HCT116 (cell line): Measurements from ENCODE around the gene CCBE1. TPM values are rescaled to one million over a fixed set of nuclear protein-coding genes. Genes with fewer than 3 reads are reported as not detected.

Experiments used
- ATAC-seq: fragments of 200-7000 bp; cut with Tn5 transposase; 2 replicates; pipeline ENCODE4 v1.9.1; 2020; ENCODE audit warnings: mild to moderate bottlenecking, moderate library complexity
- BruUV-seq: library from RNA; stranded (reverse); fragments of 400-500 nt; replicated peaks from 2 replicates; lab custom pipeline; 2021; lab: Mats Ljungman, UMichigan
- CTCF ChIA-PET: fragments of 300-600 bp; sonication (Branson Sonifier 250); formaldehyde crosslinking; loops from one replicate; lab custom pipeline; 2021; ENCODE audit warnings: antibody characterized with exemption; lab: Charles Lee
- POLR2A ChIA-PET: fragments of 300-600, 350-600 bp; sonication (Branson Sonifier 250); formaldehyde crosslinking; loops from one replicate; lab custom pipeline; 2021; ENCODE audit warnings: antibody characterized with exemption; lab: Charles Lee
- RAD21 ChIA-PET, 2 experiments: fragments of 300-600 bp; sonication (Branson Sonifier 250); formaldehyde crosslinking; loops; one replicate each; lab custom pipeline; 2023; ENCODE audit warnings: low total read pairs in 2 of 2; ENCODE audit not compliant: uncharacterized antibody in 2 of 2, unreplicated experiment in 2 of 2, low non-redundant PET in 1 of 2; lab: Charles Lee
- DNase-seq: peaks from one replicate; pipeline ENCODE4 v3.0.0-alpha.2; 2010; ENCODE audit warnings: low read depth, low spot score
- H2AFZ ChIP-seq: fragments of 200-600 bp; shearing (Covaris generic), sonication (generic); 2 replicates; pipeline ENCODE4 v1.6.1; 2017; ENCODE audit warnings: low read depth, mixed run types, mixed read lengths, antibody characterized with exemption, low read length; ENCODE audit not compliant: poor library complexity, severe bottlenecking
- H3K27ac ChIP-seq: 2 replicates; pipeline ENCODE4 v1.5.1; 2012; ENCODE audit warnings: low read depth, low read length
- H3K27me3 ChIP-seq: fragments of 200-600 bp; sonication (generic); 2 replicates; pipeline ENCODE4 v1.6.1; 2016; ENCODE audit warnings: mixed run types, low read length, mixed read lengths; ENCODE audit not compliant: insufficient read depth
- H3K36me3 ChIP-seq, 2 experiments: fragments of 200-500 bp in 1 of 2; fragments of 200-600 bp in 1 of 2; sonication (Bioruptor generic) in 1 of 2; sonication (generic) in 1 of 2; 2 replicates each; pipeline versions ENCODE4 v1.5.1 to v1.6.1; 2014 to 2016; ENCODE audit warnings: low read length in 2 of 2, inconsistent platforms in 1 of 2, mixed read lengths in 1 of 2, mixed run types in 1 of 2; ENCODE audit not compliant: insufficient read depth in 2 of 2, control insufficient read depth in 1 of 2
- H3K4me1 ChIP-seq, 2 experiments: fragments of 200-600 bp in 1 of 2; sonication (generic) in 1 of 2; 2 replicates each; pipeline versions ENCODE4 v1.5.1 to v1.6.1; 2012 to 2017; ENCODE audit warnings: low read length in 2 of 2, inconsistent platforms in 1 of 2, mild to moderate bottlenecking in 1 of 2, mixed read lengths in 1 of 2, mixed run types in 1 of 2, moderate library complexity in 1 of 2; ENCODE audit not compliant: insufficient read depth in 2 of 2, control insufficient read depth in 1 of 2
- H3K4me2 ChIP-seq: fragments of 200-600 bp; sonication (generic); 2 replicates; pipeline ENCODE4 v1.6.1; 2017; ENCODE audit warnings: mixed run types, low read length, mixed read lengths
- H3K4me3 ChIP-seq, 2 experiments: fragments of 200-600 bp in 1 of 2; sonication (generic) in 1 of 2; replicated peaks in 1 of 2; 2 replicates each; pipeline ENCODE4 v1.5.1; 2011 to 2016; ENCODE audit warnings: low read length in 2 of 2, control low read depth in 1 of 2, low read depth in 1 of 2, mild to moderate bottlenecking in 1 of 2, mixed read lengths in 1 of 2, mixed run types in 1 of 2
- H3K79me2 ChIP-seq: fragments of 200-600 bp; sonication (generic); 2 replicates; pipeline ENCODE4 v1.6.1; 2017; ENCODE audit warnings: mild to moderate bottlenecking, mixed run types, low read length, moderate library complexity, mixed read lengths; ENCODE audit not compliant: insufficient read depth
- H3K9ac ChIP-seq: fragments of 200-600 bp; sonication (generic); 2 replicates; pipeline ENCODE4 v1.6.1; 2016; ENCODE audit warnings: low read length, mixed read lengths
- H3K9me2 ChIP-seq: fragments of 200-600 bp; sonication (generic), shearing (Covaris generic); 2 replicates; pipeline ENCODE4 v1.6.1; 2017; ENCODE audit warnings: mixed run types, mild to moderate bottlenecking, moderate library complexity; ENCODE audit not compliant: insufficient read depth
- H3K9me3 ChIP-seq, 2 experiments: fragments of 200-500 bp in 1 of 2; fragments of 200-600 bp in 1 of 2; sonication (Bioruptor generic) in 1 of 2; sonication (generic) in 1 of 2; 2 replicates each; pipeline ENCODE4 v1.6.1; 2014 to 2017; ENCODE audit warnings: low read length in 2 of 2, mixed read lengths in 2 of 2, inconsistent platforms in 1 of 2, low read depth in 1 of 2, mild to moderate bottlenecking in 1 of 2, mixed run types in 1 of 2, moderate library complexity in 1 of 2; ENCODE audit not compliant: control insufficient read depth in 1 of 2, insufficient read depth in 1 of 2
- H4K20me1 ChIP-seq: fragments of 200-600 bp; sonication (generic), shearing (Covaris generic); 2 replicates; pipeline ENCODE4 v1.6.1; 2017; ENCODE audit warnings: mixed run types, mild to moderate bottlenecking, moderate library complexity; ENCODE audit not compliant: insufficient read depth
- CEBPB ChIP-seq: IDR thresholded peaks from 2 replicates; pipeline ENCODE4 v1.6.1; 2012; ENCODE audit warnings: low read depth
- EZH2phosphoT487 ChIP-seq: fragments of 200-600 bp; IDR thresholded peaks from 2 replicates; pipeline ENCODE4 v1.6.1; 2018; ENCODE audit warnings: antibody characterized with exemption, borderline replicate concordance
- JUND ChIP-seq: IDR thresholded peaks from 2 replicates; pipeline ENCODE4 v1.6.1; 2012
- POLR2A ChIP-seq: IDR thresholded peaks from 2 replicates; pipeline ENCODE4 v1.7.0; 2011; ENCODE audit warnings: borderline replicate concordance; ENCODE audit not compliant: insufficient read depth, insufficient read length; ENCODE audit errors: extremely low read depth
- POLR2AphosphoS5 ChIP-seq: IDR thresholded peaks from 2 replicates; pipeline ENCODE4 v1.6.1; 2011; ENCODE audit warnings: mild to moderate bottlenecking, low read depth, low read length, moderate library complexity
- SIN3A ChIP-seq: IDR thresholded peaks from 2 replicates; pipeline ENCODE4 v1.6.1; 2012; ENCODE audit warnings: low read depth
- TCF7L2 ChIP-seq: IDR thresholded peaks from 2 replicates; pipeline ENCODE4 v1.7.0; 2011; ENCODE audit warnings: borderline replicate concordance, inconsistent platforms; ENCODE audit not compliant: insufficient read depth, insufficient read length; ENCODE audit errors: extremely low read depth
- YY1 ChIP-seq: IDR thresholded peaks from 2 replicates; pipeline ENCODE4 v1.6.1; 2011; ENCODE audit warnings: low read length, low read depth, moderate library complexity, mild to moderate bottlenecking; ENCODE audit not compliant: insufficient replicate concordance; ENCODE audit errors: extremely low read depth
- intact Hi-C: fragments of 100-400 bp; cut with micrococcal nuclease; formaldehyde crosslinking; loops from 2 replicates; pipeline ENCODE4 v1.10.0; 2022
- total RNA-seq: library from RNA; stranded (reverse); gene quantifications from one replicate; pipeline ENCODE4 v1.2.1, GENCODE V29; 2021; ENCODE audit not compliant: unreplicated experiment
- TF ChIP-seq, protein P1 (sequence below): IDR thresholded peaks from 2 replicates; pipeline ENCODE4 v1.6.1; 2011; ENCODE audit warnings: mild to moderate bottlenecking, low read length, moderate library complexity; ENCODE audit not compliant: insufficient replicate concordance; ENCODE audit errors: extremely low read depth

The CCBE1 gene
- total RNA-seq, 1 experiment from 2014 or later, result 0.84 TPM

DNA sequence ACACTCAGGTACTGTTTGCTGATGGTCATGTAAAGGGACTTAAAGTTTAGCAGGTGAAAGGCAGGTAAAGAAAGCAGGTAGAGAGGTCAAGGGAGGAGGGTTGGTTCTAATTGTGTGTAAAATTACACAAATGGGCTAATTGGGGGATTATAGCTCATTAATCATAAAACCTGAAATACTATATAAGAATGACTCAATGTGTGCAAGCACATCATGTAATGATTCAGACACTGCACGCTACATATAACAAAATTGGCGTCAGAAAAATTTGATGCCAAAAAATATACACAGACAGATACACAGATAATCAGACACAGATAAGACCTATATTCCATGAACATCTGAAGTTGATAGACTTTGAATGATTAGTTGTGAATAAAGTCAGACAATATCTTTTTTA is 217.4 kb downstream of the CCBE1 start:
- Histone ChIP-seq H3K4me3 (no peak overlapping the region), H3K27me3 (peaks cover 33% of the 10 kb centered on the region), H3K79me2 (no peaks in the 10 kb centered on the region), H3K9me3 (no peaks in the 10 kb centered on the region), H3K4me2 (no peak overlapping the region), H3K9ac (no peak overlapping the region), H3K27ac (no peak overlapping the region), H3K36me3 (no peaks in the 10 kb centered on the region), H4K20me1 (no peaks in the 10 kb centered on the region), H3K4me1 (no peaks in the 10 kb centered on the region), H2AFZ (no peak overlapping the region), H3K9me2 (no peaks in the 10 kb centered on the region)
- ATAC-seq (no peak), DNase-seq (no peak)
- no TSS peak for BruUV-seq
- no peak for TF ChIP-seq YY1
- no peak for TF ChIP-seq SIN3A
- no peak for TF ChIP-seq JUND
- TF ChIP-seq CEBPB, result no peak
- TF ChIP-seq EZH2phosphoT487, result no peak
- TF ChIP-seq POLR2AphosphoS5, result no peak
- ChIA-PET CTCF (no interaction called here), POLR2A (no interaction called here), RAD21 (no interaction called here)
- intact Hi-C loops, result no loop called here

DNA sequence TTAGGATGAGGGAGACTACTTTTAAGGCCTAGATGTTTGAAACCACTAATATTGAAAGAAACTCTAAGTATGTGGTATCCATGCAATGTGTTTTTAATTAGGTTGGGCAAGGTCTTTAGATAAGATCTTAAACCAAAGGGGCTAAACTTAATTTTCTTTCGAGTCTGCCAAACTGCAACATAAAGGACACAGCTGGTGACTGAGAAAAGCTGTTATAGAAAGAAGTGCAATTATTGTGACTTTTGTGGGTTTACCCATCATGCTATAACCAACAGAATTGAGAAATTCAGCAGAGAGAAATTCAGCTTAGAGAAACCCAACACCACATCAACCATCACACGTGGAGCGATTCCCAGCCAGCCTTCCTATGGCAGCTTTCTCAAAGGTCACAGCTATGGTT is 218.6 kb downstream of the CCBE1 start:
- Histone ChIP-seq H3K27me3 (peaks cover 27% of the 10 kb centered on the region), H3K79me2 (no peaks in the 10 kb centered on the region), H3K27ac (no peak overlapping the region), H3K4me1 (no peaks in the 10 kb centered on the region), H2AFZ (no peak overlapping the region), H3K9ac (no peak overlapping the region), H3K4me2 (no peak overlapping the region), H3K9me2 (no peaks in the 10 kb centered on the region), H4K20me1 (no peaks in the 10 kb centered on the region), H3K36me3 (no peaks in the 10 kb centered on the region), H3K4me3 (no peak overlapping the region), H3K9me3 (no peaks in the 10 kb centered on the region)
- ChIA-PET CTCF (no interaction called here), POLR2A (no interaction called here), RAD21 (no interaction called here)
- no TSS peak for BruUV-seq
- DNase-seq (no peak), ATAC-seq (no peak)
- intact Hi-C loops, result no loop called here
- TF ChIP-seq, protein P1, sequence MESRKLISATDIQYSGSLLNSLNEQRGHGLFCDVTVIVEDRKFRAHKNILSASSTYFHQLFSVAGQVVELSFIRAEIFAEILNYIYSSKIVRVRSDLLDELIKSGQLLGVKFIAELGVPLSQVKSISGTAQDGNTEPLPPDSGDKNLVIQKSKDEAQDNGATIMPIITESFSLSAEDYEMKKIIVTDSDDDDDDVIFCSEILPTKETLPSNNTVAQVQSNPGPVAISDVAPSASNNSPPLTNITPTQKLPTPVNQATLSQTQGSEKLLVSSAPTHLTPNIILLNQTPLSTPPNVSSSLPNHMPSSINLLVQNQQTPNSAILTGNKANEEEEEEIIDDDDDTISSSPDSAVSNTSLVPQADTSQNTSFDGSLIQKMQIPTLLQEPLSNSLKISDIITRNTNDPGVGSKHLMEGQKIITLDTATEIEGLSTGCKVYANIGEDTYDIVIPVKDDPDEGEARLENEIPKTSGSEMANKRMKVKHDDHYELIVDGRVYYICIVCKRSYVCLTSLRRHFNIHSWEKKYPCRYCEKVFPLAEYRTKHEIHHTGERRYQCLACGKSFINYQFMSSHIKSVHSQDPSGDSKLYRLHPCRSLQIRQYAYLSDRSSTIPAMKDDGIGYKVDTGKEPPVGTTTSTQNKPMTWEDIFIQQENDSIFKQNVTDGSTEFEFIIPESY, result no peak
- no peak for TF ChIP-seq TCF7L2
- TF ChIP-seq POLR2A, result no peak
